GM21737 (cell line): ENCODE results near the gene AIFM3.

ENCODE experiments used
- ATAC-seq: cut with Tn5 transposase; IDR thresholded peaks from one replicate; pipeline ENCODE4 v1.9.1; 2021; ENCODE audit warnings: mild to moderate bottlenecking, moderate library complexity; ENCODE audit not compliant: unreplicated experiment

AIFM3 gene

DNA sequence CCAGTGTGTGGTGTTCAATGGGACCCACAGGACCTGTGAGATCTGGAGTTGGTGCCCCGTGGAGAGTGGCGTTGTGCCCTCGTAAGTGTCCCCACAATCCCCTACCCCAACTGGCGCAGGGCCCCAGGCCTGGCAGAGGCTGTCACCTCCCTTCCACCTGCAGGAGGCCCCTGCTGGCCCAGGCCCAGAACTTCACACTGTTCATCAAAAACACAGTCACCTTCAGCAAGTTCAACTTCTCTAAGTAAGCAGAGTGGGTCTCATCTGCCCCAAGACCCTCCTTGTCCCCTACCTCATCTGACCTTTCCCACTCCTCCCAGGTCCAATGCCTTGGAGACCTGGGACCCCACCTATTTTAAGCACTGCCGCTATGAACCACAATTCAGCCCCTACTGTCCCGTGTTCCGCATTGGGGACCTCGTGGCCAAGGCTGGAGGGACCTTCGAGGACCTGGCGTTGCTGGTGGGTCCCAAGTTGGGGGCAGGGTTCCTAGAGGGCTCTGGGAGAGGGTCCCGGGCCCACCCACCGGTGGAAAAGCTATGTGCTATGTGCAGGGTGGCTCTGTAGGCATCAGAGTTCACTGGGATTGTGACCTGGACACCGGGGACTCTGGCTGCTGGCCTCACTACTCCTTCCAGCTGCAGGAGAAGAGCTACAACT is 56.0 kb downstream of the AIFM3 start:
- no peak for ATAC-seq

DNA sequence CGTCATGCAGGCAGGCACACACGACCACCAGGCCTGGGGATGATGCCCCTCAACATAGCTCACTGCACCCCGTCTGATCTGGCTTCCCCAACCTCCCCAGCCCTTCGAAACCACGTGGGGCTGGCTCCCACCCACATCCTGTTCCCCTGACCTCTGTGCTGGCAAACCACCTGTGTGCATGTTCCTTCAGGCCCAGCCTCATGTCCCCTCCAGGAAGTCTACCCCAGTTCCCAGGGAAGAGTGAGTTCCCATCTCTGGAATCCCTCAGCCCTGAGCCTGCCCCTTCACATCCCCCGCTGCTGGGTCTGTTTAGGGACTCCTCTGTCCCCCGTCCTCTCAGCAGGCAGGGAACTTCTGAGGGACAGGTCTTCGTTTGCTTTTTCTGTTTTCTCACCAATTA is 58.2 kb downstream of the AIFM3 start:
- ATAC-seq: no peak

DNA sequence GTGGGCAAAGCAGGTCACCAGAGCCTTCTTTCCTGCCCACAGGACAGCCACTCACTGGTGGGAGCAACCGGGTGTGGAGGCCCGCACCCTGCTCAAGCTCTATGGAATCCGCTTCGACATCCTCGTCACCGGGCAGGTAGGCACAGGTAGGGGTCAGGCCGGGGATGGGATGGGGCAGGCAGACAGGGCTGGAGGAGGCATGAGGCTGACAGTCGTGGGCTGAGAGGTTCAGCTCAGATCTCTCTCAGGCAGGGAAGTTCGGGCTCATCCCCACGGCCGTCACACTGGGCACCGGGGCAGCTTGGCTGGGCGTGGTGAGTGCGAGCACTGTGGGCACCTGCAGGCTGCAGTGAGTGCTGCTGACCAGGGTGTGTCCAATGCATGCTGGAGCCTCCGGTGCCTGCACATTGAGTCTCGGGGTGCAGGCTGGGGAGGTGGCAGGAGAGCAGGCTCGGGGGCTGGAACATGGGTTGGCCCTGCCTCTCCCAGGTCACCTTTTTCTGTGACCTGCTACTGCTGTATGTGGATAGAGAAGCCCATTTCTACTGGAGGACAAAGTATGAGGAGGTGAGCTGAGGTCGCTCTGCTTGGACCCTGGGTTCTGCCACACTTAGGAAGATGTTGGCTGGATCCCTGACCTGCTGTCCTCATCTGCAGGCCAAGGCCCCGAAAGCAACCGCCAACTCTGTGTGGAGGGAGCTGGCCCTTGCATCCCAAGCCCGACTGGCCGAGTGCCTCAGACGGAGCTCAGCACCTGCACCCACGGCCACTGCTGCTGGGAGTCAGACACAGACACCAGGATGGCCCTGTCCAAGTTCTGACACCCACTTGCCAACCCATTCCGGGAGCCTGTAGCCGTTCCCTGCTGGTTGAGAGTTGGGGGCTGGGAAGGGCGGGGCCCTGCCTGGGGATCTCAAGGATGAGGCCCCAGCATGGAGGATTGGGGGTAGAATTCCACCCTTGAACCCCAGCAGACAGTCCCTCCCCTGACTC is 59.0 kb downstream of the AIFM3 start:
- ATAC-seq: no peak

DNA sequence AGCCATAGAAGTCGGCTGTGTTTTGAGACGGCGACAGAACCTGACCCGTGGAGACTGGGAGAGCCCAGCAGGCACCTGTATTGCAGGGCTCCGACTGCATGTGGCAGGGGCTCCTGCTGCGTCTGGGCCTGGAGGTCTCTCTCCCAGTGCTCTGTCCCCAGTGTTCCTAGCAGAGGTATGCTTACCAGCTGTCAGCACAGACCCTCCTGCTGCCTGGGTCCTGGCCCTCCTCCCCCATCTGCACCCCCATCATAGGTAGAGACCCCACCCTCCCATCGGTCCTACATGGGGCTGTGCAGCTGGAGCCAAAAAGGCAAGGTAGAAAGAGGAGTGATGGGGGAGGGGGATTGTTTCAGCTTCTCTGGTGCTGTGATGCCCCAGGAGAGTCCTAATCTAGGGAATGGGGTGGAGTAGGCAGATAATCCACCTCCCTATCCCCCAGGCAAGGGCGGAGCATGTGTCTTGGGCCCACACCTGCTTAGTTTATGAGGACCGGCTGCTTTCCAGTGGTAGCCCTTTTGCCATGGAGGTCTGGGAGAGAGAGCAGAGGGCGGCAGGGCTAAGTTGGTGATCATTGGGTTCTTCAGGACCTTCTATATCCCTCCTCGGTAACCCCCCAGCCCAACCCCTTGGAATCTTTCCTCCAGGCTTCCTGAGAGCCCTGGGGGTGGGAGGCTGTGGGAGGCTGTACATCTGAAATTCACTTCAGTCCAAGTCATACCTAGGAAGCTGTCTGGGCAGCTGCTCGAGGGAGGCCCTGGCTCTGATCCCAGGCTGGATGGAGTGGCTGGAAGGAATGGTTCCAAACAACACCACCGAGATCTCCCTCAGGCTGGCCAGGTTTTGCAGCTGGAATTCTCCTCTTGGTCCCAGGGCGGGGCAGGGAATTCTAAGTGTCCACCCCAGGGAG is 60.0 kb downstream of the AIFM3 start:
- no peak for ATAC-seq

DNA sequence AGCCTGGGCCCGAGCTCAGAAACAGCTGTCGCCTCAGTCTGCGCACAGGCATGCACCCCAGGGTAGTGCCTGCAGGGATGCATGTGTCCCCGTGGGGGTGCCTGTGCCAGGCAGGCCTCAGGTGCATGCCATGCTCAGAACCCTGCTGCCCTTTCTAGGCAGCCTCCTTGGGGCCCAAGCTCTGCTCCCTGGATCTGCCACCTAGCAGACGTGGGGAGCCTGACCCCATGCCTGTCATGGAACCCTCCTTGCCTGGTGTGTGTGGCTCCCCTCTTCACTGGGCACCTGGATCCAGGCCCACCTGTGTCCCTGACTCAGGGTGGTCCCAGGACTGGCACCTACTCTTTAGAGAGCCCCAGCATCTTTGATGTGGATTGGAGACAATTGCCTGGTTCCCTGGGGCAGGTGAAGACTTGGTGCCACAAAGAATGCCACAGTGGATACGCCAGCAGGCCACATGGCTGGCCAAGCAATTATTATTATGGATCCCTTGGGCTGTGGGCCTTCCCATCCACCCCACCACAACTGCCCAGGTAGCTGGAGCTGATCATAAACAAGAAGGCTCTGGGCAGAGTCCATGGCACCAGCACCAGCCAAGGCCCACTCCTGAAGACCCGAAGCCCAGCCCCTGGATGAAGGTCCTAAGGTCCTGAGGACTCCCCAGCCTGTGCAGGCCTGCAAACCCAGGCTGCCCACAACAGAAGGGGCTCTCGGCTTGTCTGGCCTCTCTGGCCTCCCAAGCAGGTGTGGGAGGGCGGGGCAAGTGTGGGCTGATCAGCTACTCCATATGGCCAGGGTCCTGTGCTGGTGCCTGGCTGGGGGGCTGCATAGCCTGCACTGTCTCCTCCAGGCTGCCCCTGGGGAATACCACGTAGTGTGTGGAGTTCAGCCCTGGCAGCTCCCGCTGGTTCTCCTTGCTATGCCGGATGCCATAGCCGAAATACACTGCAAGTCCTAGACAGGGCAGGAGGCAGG is 61.5 kb downstream of the AIFM3 start:
- ATAC-seq: no peak

- ATAC-seq: no peak
These were observed 62.5 kb downstream of the AIFM3 start for GRCh38 chr22:21029486-21030025.

DNA sequence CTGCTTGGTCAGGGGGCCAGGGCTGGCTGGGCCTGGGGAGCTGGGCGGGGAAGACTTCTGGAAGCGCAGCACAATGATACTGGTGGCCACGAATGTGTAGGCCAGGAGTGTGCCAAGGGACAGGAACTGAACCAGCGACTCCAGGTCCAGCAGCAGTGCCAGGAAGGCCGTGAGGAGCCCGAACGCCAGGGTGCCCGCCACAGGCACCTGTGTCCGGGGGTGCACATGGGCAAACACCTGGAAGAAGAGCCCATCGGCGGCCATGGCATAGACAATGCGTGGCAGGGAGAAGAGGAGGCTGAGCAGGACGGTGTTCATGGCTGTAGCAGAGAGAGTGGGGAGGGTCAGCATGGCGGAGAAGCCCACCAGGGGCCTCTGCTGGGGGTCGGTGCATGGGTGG is 63.0 kb downstream of the AIFM3 start:
- no peak for ATAC-seq
